GM18870 (cell line): Measurements from ENCODE around the gene C1QL1.

Experiments used
- ATAC-seq: cut with Tn5 transposase; IDR thresholded peaks from one replicate; pipeline ENCODE4 v1.9.1; 2021; ENCODE audit warnings: moderate library complexity; ENCODE audit not compliant: unreplicated experiment

Gene C1QL1

DNA sequence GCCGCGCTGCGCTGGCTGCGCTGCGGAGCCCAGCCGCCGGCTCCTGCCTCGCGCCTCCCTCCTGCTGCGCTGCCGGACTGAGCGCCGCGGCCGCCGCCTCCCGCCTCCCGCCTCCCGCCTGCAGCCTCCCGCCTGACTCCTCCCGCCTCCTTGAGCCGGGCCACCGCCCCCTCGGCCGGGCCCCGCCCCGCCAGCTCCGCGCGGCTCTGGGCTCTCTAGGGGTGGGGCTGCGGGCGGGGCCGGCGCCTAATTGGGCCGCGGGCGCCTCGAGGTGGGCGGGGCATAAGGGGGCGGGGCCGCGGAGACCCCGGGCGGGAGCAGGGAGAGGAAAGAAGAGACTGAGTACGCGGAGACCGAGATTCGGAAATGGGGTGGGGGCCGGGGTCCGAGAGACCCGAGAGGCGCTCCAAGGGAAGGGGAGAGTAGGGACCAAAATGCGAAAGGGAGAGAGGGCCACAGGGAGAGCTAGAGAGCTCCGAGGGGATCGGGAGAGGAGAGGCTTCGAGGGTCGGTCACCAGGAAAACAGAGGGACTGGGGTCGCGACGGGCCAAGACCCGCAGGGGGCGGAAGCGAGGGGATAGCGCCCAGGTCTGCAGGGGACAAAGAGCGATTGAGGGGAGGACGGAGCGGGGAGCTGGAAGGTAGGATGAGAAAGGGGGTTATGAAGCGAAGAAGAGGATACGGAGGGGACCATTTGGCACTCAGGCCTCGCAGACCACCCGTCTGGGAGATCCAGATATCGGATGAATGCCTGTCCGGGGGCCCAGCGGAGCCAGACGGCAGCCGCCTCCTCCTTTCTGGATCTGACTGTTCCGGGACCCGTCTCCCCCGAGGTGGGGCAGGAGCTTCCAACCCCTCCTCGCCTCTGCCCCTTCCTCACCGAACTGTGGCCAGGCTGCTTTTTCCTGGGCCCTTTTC is at the start of gene C1QL1:
TSS of gene C1QL1 (minus strand) at position 79 of the 919 bp plus-strand sequence. CDS start 255 bp downstream, outside the sequence.
- ATAC-seq = no peak

- ATAC-seq = no peak
Observed at GRCh38 chr17:45016823-45017222, 48.7 kb upstream of the C1QL1 start.

DNA sequence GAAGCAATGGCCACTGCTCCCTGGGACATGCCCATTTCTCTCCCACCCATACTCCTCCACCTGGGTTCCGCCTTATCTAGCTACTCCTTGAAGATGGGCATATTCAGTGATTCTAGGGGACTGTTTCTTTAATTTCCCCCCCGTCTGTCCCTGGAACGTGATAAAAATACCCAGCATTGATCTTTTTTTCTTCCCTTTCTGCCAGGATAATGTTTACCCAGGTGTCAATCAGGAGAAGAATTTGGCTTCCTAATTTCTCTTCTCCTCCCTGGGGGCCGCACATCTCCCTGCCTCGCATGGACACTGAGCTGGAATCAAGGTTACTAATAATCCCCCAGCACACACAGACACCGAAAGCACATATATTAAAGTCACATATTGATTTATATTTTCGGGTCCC is 48.1 kb upstream of the C1QL1 start:
- ATAC-seq = no peak

- ATAC-seq = no peak
Observed at GRCh38 chr17:45013021-45013997, 45.2 kb upstream of the C1QL1 start.

DNA sequence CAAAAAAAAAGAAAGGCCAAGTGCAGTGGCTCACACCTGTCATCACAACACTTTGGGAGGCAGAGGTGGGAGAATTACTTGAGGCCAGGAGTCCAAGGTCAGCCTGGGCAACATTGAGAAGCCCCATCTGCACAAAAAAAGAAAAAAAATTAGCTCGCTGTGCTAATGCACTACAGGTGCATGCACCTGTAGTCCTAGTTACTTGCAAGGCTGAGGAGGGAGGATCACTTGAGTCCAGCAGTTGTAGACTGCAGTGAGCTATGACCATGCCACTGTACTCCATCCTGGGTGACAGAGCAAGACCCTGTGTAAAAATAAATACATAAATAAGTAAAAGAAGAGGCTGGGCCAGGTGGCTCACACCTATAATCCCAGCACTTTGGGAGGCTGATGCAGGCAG is 43.7 kb upstream of the C1QL1 start:
- ATAC-seq = no peak

GRCh38 chr17:45009676-45010467 is 41.8 kb upstream of the C1QL1 start:
- ATAC-seq = no peak

DNA sequence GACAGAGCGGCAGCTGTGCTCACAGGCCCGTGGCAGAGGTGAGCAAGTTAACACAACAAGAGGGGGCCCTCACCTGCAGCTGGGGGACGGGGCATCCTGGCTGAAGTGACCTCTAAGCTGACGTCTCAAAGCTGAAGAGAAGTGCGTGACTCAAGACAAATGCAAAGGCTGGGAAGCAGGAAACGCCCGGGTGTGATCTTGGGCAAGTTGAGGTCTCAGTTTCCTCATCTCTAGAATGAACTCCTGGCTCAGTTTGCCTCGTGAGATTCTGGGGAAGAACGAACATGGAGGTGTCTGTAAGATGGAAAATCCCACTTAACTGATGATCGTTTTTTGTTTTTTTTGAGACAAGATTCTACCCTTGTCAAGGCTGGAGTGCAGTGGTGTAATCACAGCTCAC is 40.1 kb upstream of the C1QL1 start:
- no peak for ATAC-seq

DNA sequence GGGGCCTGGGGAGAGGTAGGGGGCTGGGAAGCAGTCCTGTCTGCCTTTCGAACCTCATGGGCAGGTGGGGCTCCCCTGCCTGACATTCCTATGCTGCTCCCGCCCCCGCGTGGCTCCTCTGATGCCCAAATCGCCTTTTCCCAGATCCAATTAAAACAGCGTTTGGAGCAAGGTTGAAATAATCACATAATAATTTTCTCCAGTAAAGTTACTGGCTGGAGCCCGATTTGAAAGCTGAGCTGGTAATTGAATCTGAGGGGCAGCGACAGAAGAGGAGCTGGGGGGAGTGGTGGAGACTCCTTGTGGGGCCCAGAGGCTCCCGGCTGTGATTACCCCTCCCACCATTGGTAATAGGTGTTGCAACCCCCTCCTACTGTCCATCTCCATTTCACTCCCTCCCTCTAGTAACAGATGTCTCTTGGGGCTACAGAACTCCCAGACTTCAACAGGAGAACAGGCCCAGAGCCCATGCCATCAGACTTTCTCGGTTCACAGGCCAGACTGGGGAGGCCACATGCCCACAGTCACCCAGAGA is 38.9 kb upstream of the C1QL1 start:
- no peak for ATAC-seq

- no peak for ATAC-seq
Observed at GRCh38 chr17:45005700-45006099, 37.6 kb upstream of the C1QL1 start.

DNA sequence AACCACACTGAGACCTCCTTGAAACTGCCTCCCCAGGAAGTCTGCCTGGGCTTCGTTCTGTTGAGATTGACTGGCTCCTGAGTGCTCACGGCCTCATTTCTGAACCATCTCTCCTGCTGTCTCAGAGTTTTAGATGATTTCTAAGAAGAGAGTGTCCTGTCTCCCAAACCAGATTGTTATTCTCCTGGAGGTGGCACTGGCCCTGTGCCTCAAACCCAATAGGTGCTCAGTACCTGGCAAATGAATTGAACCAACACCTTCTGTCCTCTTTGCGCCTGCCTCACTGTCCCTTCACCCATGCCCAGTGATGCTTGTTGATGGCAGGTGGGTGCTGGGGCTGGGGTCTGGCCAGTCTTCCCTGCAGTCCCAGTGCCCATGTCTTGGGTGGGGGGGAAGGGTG is 36.3 kb upstream of the C1QL1 start:
- ATAC-seq = no peak

- no peak for ATAC-seq
Observed at GRCh38 chr17:45003877-45004276, 35.8 kb upstream of the C1QL1 start.

DNA sequence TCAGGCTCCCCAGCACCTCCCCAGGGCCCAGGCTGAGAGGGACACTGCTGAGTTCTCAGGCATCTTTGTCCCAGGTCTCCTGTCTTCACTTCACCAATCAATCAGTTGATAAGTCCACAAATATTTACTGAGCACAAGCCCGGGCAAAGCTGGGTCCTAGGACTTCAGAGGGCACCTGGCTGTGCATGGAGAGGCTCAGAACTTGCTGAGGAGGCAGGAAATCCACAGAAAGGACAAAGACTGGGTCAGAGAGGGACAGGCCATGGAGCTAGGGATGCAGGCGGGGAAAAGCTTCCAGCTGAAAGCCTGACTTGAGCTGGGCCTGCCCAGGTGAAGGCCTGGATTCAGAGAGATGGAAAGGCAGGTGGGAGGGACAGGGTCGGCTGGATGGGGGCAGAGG is 33.2 kb upstream of the C1QL1 start:
- ATAC-seq = no peak

DNA sequence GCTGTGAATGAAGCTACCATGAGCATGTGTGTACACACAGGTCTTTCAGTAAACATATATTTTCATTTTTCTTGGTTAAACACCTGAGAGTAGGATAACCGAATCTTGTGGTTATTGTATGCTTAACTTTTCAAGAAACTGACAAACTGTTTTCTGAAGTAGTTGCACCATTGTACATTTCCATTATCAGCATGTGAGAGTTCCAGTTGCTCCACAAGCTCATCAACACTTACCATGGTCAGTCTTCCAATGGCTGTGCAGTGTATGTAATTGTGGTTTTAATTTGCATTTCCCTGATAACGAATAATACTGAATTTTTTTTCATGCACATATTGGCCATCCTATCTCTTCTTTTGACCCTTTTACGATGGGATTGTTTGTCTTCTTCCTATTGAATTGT is 31.3 kb upstream of the C1QL1 start:
- ATAC-seq = no peak

- ATAC-seq = no peak
Observed at GRCh38 chr17:44998646-44999045, 30.5 kb upstream of the C1QL1 start.

GRCh38 chr17:44997733-44998520 is 29.8 kb upstream of the C1QL1 start:
- no peak for ATAC-seq

GRCh38 chr17:44996304-44996703 is 28.2 kb upstream of the C1QL1 start:
- ATAC-seq = no peak

DNA sequence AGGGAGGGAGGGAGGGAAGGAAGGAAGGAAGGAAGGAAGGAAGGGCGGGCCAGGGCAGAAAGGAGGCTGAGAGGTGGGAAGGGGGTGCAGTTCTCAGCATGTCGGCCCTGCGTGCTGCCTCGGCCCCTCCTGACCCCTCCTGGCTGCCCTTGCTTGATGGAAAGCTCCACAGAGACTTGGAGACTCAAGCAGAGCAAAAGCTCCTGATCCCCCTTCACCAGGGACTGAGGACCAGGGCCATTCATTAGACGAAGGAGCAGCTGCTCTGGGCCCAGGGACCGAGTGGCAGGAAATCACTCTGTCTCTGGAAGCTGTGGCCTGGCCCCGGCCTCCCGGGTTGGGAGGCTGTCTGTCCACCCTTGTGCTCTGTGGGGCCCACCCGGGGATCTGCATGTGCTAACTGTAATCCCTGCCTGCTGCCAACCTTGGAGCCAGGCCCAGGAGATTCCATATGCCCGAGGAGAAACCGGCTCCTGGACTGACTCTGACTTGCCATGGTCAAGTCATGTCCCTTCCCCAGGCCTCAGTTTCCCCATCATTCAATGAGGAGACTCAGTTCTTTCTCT is 27.4 kb upstream of the C1QL1 start:
- no peak for ATAC-seq

GRCh38 chr17:44992242-44992939 is 24.3 kb upstream of the C1QL1 start:
- no peak for ATAC-seq

- ATAC-seq = no peak
Observed at GRCh38 chr17:44990994-44991393, 22.9 kb upstream of the C1QL1 start.
